Measurements from ENCODE around the gene KRTAP10-1. TPM values are rescaled to one million over a fixed set of nuclear protein-coding genes. Genes with fewer than 3 reads are reported as not detected.
"Not testable (repeated sequence)": the region's sequence is repeated elsewhere in the genome, so short reads cannot be mapped to it uniquely, and the experiment has no call there.

The KRTAP10-1 gene
- total RNA-seq, 4 donors from 2014 or later, result 0.83 to 8.5 (median 2.6) TPM; not detected in 1

DNA sequence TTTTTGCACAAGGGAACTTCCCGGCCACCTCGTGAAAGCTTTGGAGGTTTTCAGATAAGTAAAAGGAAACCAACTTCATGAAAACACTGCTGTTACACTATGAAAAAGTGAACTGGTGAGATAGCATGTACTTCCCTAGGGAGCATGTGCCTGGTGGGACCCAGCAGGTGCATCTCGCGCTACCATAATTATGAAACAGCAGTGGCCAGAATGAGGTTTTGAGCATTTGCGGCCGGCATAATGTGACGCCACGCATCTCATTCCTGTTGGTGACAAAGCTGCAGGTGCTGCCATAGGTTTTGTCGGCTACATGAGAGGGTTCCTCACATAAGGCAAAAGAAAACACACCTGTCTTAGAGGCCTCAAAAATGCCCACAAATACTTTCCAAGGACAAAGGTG is 16.9 kb upstream of the KRTAP10-1 start:
- H3K27me3 ChIP-seq, result peaks cover 49% of the 10 kb centered on the region
- no peak for DNase-seq (ENCODE audit: low spot score in 2 of 2)

DNA sequence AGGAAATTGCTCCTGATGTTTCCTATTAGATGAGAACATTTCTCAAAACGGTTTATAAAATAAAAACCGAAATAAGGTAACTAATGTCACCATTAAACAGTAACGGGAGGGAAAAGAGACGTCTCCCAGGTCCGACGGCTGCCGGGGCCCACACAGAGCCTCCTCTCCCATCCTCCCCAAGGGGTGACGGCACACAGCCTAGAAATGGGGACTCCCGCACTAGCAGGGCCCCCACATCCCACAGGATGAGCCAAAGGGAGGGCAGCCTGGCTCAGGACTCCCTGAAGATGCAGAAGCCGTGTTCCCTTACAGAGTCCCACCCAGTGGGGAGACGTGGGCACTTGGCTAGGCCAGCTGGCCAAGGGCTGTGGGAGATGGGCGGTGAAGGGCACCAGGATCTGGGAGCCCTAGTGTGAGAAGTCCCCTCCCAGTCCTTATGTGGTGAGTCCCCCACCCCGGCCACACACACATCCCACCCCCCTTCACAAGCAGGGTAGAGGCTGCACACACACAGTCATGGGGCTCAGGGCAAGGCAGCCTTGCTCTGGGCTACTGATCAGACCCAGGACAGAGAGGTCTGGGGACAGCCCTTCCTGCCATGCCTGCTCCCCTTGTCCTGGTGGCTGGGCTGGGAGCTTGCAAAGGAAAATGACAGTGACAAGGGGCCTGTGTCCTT is 15.3 kb upstream of the KRTAP10-1 start:
- no peak overlapping the region for H3K4me3 ChIP-seq
- no peak for DNase-seq (ENCODE audit: low spot score in 2 of 2)
- TF ChIP-seq, protein P1, sequence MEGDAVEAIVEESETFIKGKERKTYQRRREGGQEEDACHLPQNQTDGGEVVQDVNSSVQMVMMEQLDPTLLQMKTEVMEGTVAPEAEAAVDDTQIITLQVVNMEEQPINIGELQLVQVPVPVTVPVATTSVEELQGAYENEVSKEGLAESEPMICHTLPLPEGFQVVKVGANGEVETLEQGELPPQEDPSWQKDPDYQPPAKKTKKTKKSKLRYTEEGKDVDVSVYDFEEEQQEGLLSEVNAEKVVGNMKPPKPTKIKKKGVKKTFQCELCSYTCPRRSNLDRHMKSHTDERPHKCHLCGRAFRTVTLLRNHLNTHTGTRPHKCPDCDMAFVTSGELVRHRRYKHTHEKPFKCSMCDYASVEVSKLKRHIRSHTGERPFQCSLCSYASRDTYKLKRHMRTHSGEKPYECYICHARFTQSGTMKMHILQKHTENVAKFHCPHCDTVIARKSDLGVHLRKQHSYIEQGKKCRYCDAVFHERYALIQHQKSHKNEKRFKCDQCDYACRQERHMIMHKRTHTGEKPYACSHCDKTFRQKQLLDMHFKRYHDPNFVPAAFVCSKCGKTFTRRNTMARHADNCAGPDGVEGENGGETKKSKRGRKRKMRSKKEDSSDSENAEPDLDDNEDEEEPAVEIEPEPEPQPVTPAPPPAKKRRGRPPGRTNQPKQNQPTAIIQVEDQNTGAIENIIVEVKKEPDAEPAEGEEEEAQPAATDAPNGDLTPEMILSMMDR (IDR thresholded peaks at IDR 0.05), result no peak
- TF ChIP-seq POLR2A (IDR thresholded peaks at IDR 0.05), result no peak
- no peak for TF ChIP-seq EP300 (IDR thresholded peaks at IDR 0.05)
- TF ChIP-seq POLR2AphosphoS5 (IDR thresholded peaks at IDR 0.05), result no peak
- H3K36me3 ChIP-seq, result no peaks in the 10 kb centered on the region
- peaks cover 13% of the 10 kb centered on the region for H3K4me1 ChIP-seq
- WGBS, result 67% methylated on average over 12 of the region's 13 CpGs
- peaks cover 64% of the 10 kb centered on the region for H3K27me3 ChIP-seq
- H3K9me3 ChIP-seq, result no peaks in the 10 kb centered on the region
- no peak overlapping the region for H3K27ac ChIP-seq

More for the DNA sequence above, 16.9 kb upstream of the KRTAP10-1 start:
- H3K9me3 ChIP-seq, result no peaks in the 10 kb centered on the region
- TF ChIP-seq EP300 (IDR thresholded peaks at IDR 0.05), result no peak
- no peak for TF ChIP-seq POLR2AphosphoS5 (IDR thresholded peaks at IDR 0.05)
- no peak overlapping the region for H3K27ac ChIP-seq
- no peak overlapping the region for H3K4me3 ChIP-seq
- H3K4me1 ChIP-seq, result no peaks in the 10 kb centered on the region
- WGBS, result 81% methylated on average over 9 of the region's 9 CpGs
- no peaks in the 10 kb centered on the region for H3K36me3 ChIP-seq

DNA sequence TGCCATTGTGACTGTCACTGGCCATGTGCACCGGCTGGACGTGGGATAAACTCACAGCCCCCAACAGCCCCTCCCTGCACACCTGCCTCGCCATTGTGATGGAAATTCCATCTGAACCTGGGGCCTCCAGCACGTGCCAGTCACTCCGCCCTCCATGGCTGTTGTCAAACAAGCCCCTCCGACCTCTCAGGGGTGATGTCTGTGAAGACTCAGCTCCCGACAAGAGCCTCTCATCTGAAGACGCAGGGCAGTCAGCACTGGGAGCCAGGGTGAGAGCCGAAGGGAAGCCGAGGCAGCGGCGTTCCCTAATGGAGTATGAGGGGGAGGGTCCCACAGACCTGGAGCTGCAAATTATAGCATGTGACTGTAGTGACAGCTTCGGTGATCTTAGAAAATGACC is 12.7 kb upstream of the KRTAP10-1 start:
- H3K4me3 ChIP-seq, result no peak overlapping the region
- no peaks in the 10 kb centered on the region for H3K36me3 ChIP-seq
- DNase-seq (ENCODE audit: low spot score in 2 of 2), result no peak
- H3K27ac ChIP-seq, result no peak overlapping the region
- no peak for TF ChIP-seq POLR2AphosphoS5 (IDR thresholded peaks at IDR 0.05)
- TF ChIP-seq EP300 (IDR thresholded peaks at IDR 0.05), result no peak
- peaks cover 14% of the 10 kb centered on the region for H3K4me1 ChIP-seq
- WGBS, result 76% methylated on average over 9 of the region's 13 CpGs
- H3K27me3 ChIP-seq, result peaks cover 66% of the 10 kb centered on the region
- no peaks in the 10 kb centered on the region for H3K9me3 ChIP-seq

DNA sequence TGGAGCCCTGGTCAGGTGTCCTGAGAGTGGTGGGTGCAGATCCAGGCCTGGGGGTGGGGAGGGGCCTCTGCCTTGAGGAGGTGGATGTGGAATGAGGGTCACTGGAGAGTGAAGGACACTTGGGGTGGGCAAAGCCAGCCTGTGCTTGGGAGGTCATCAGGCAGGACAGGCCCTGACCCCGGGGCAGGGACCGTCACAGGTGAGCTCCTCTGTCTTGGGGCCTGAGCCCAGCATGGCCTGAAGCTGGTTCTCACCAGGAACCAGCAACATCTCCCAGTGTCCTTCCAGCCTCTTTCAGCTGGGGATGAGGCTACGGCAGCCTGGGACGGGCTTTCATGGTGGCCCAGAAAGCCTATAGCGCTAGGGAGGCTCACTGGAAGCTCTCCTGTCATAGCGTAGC is 12.1 kb upstream of the KRTAP10-1 start:
- Histone ChIP-seq H3K27ac (no peak overlapping the region), H3K9me3 (no peaks in the 10 kb centered on the region), H3K4me1 (peaks cover 14% of the 10 kb centered on the region), H3K36me3 (no peaks in the 10 kb centered on the region), H3K4me3 (no peak overlapping the region), H3K27me3 (peaks cover 60% of the 10 kb centered on the region)
- TF ChIP-seq POLR2AphosphoS5 (IDR thresholded peaks at IDR 0.05) (no peak), POLR2A (IDR thresholded peaks at IDR 0.05) (no peak), EP300 (IDR thresholded peaks at IDR 0.05) (no peak)
- TF ChIP-seq, protein P1 (IDR thresholded peaks at IDR 0.05), result no peak
- 97% methylated on average over 4 of the region's 6 CpGs for WGBS
- DNase-seq (ENCODE audit: low spot score in 2 of 2), result no peak

DNA sequence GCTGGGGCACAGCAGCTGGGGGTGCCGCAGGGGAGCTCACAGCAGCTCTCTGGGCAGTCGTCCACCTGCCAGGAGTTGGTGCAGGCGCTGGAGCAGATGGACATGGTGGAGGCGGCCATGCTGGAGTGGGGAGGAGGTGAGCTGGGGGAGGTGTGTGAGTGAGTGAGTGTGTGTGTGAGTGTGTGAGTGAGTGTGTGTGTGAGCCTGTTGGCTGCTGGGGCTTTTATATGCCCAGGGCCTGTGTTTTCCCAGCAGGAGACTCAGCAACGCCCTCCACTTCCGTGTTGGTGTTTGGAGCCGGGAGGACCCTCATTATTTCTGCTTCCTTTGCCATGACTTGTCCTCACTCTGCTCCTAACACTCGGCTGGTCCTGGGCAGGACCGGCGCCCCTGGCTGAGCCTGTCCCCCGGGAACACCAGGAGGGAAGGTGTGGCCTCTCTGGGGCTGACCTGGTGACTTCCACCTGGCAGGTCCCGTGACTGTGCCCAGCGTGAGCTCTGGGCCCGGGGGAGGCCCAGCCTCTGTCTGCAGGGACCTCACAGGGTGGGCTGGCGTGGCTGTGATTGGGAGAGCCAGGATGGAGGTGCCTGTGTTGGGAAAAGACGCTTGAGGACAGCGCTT is 11.5 kb upstream of the KRTAP10-1 start, which contains the start of gene KRTAP10-2:
Gene KRTAP10-2 (minus strand): TSS at position 166 of the 622 bp plus-strand sequence. CDS start 47 bp downstream, at position 119.
- H3K36me3 ChIP-seq, result no peaks in the 10 kb centered on the region
- DNase-seq (ENCODE audit: low spot score in 2 of 2), result no peak
- H3K27ac ChIP-seq, result no peak within 1 kb of the TSS
- TF ChIP-seq, protein P1 (IDR thresholded peaks at IDR 0.05), result no peak
- TF ChIP-seq POLR2AphosphoS5 (IDR thresholded peaks at IDR 0.05) (no peak), POLR2A (IDR thresholded peaks at IDR 0.05) (no peak), EP300 (IDR thresholded peaks at IDR 0.05) (no peak)
- H3K4me1 ChIP-seq, result peaks cover 14% of the 10 kb centered on the region
- peaks cover 55% of the 10 kb centered on the region for H3K27me3 ChIP-seq
- no peak within 1 kb of the TSS for H3K4me3 ChIP-seq
- H3K9me3 ChIP-seq, result no peaks in the 10 kb centered on the region
- 44% methylated on average over 3 of the region's 17 CpGs for WGBS

DNA sequence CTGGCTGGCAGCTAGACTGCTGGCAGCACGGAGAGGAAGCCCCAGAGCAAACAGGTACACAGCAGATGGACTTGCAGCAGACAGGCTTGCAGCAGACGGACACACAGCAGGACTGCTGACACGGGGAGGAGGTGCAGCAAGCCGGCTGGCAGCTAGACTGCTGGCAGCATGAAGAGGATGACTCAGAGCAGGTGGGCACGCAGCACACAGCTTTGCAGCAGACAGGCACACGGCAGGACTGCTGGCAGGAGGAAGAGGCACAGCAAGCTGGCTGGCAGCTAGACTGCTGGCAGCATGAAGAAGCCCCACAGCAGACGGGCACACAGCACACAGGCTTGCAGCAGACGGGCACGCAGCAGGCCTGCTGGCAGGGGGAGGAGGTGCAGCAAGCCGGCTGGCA is 10.8 kb upstream of the KRTAP10-1 start:
- no peaks in the 10 kb centered on the region for H3K36me3 ChIP-seq
- no peak overlapping the region for H3K27ac ChIP-seq
- TF ChIP-seq POLR2AphosphoS5 (IDR thresholded peaks at IDR 0.05), result no peak
- no peak for TF ChIP-seq EP300 (IDR thresholded peaks at IDR 0.05)
- no peak for TF ChIP-seq POLR2A (IDR thresholded peaks at IDR 0.05)
- TF ChIP-seq, protein P1 (IDR thresholded peaks at IDR 0.05), result no peak
- peaks cover 48% of the 10 kb centered on the region for H3K27me3 ChIP-seq
- DNase-seq (ENCODE audit: low spot score in 2 of 2), result no peak
- H3K9me3 ChIP-seq, result no peaks in the 10 kb centered on the region
- H3K4me3 ChIP-seq, result no peak overlapping the region
- WGBS, result no CpG with 5 or more reads among the region's 10 CpGs
- H3K4me1 ChIP-seq, result peaks cover 14% of the 10 kb centered on the region

DNA sequence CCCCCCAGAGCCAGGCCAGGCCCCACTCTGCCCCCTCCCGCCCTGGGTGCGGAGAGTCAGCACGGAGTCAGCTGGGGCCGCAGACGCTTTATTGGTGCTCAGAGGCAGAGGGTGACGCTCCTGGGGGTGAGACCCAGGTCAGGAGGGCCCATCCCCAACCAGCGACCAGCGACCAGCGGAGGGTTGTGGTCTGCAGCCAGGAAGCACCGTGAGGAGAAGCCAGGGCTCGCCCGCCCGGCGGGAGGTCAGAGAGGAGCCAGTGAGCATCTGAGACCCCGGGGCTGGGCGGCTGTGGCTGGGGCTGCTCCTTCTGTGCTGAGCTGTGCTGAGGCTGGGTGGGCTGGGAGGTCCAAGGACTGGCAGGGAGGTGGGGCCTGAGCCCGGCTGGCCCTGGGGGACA is 10.3 kb upstream of the KRTAP10-1 start:
- 59% methylated on average over 2 of the region's 17 CpGs for WGBS
- not testable (repeated sequence) for H3K27ac ChIP-seq; H3K36me3 ChIP-seq; DNase-seq (ENCODE audit: low spot score in 2 of 2); H3K4me3 ChIP-seq; H3K9me3 ChIP-seq
- peaks cover 14% of the 10 kb centered on the region for H3K4me1 ChIP-seq
- peaks cover 43% of the 10 kb centered on the region for H3K27me3 ChIP-seq
